Activated gamma-delta T cell treated with anti-CD3 and anti-CD28 coated beads, Interleukin-2, amount 50 U/mL, for 16 hours (primary cell): ENCODE data around the gene RNPEPL1.
"Not testable (repeated sequence)": the region's sequence is repeated elsewhere in the genome, so short reads cannot be mapped to it uniquely, and the experiment has no call there.

ENCODE experiments used
- DNase-seq: peaks from one replicate; pipeline ENCODE4 v3.0.0-alpha.2; 2020; ENCODE audit warnings: low read depth

Gene RNPEPL1

GRCh38 chr2:240603846-240604245 lies 35.6 kb downstream of the RNPEPL1 start:
- no peak for DNase-seq

- DNase-seq = no peak
Measured at GRCh38 chr2:240604291-240604938, 36.1 kb downstream of the RNPEPL1 start.

GRCh38 chr2:240604939-240605716 lies 36.8 kb downstream of the RNPEPL1 start:
- no peak for DNase-seq

DNA sequence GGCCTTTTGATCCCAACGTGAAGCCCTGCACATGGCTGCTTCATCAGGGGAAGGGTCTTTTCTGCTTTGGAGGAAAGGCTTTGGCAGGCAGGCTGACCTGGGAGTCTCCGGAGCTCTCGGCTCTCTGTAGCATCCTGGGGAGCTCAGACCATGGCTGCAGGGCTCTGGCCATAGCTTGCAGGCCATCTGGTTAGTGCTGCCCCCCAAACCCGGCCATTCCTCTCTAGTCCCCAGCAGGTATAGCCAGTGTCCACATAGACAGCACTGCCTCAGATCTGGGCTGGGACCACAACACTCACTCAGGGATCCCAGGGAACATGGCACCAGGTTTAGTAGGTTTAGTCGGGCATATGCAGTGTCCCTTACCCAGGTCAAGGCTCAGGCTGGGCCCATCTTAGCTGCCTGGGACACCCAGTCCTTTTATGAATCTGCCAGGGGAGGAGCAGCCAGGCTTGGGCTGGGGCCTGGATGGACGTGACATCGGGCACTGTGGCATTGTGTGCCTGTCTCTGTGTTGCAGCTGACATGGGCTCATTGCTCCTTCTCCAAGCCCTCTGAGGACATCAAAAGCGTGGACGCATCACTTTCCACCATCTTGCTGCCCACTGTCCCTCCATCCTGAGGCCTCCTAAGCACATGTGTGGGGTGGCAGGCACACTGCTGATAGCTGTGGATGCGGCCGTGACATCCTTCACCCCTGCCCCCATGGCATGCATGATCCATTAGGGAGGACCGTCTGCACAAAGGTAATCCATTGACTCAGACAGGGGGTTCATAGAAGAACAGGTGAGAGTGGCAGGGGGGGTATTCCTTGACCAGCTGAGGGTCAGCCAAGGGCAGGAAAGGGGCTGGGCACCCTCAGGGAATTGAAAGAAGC lies 37.8 kb downstream of the RNPEPL1 start:
- DNase-seq = no peak

DNA sequence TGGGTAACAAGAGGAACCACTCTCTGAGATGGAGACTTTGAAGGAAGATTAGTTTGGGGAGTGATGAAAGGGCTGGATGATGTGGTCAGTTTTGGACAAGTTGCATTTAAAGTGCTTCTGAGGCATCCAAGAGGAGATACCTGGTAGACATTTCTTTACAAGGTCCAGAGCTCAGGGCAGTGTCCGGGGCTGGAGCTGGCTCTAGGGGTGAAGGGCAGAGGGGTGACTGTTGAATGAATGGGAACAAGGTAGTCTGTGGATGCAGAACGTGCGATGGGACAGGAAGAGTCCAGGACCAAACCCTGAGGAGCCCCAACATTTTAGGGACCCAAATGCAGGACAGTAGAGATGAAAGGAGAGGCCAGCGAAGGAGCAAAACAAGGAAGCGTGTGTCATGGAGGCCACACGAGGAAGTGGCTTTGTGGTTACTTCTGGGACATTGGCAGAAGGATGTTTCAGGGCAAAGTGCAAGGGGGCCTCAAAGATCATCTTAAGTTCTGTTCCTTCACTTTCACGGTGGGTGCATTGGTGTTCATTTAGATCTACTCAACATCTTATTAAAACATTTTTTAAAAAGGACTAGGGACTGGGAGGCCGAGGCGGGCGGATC lies 43.4 kb downstream of the RNPEPL1 start:
- no peak for DNase-seq

DNA sequence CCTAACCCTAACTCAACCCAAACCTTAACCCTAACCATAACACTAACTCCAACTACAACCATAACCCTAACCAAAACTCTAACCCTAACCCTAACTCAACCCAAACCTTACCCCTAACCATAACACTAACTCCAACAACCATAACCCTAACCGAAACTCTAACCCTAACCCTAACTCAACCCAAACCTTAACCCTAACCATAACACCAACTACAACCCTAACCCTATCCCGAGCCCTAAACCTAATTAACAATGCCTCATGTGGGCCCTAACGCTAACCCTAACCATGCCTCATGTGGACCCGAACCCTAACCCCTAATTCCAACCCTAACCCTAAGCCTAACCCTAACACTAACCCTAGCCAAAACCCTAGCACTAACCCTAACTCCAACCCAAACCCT lies 45.5 kb downstream of the RNPEPL1 start:
- DNase-seq = no peak

GRCh38 chr2:240614391-240614790 lies 46.1 kb downstream of the RNPEPL1 start:
- DNase-seq = no peak

DNA sequence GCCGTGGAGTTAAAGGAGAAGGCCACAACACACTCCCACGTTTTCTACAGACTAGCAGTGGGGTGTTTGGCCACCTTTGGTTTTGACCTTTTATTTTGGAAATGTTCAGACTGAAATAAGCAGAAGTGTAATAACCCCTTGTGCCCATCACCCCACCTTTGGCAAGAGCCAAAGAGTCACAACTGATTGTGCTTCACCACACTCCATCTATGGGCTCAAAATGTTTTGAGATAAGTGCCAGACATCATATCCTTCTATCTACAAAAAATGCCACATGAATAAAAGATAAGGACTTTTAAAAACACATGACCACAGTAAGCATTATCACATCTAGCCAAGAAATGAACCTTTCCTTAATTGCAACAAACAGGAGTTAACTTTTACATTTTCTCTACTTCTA lies 47.1 kb downstream of the RNPEPL1 start:
- DNase-seq = no peak

DNA sequence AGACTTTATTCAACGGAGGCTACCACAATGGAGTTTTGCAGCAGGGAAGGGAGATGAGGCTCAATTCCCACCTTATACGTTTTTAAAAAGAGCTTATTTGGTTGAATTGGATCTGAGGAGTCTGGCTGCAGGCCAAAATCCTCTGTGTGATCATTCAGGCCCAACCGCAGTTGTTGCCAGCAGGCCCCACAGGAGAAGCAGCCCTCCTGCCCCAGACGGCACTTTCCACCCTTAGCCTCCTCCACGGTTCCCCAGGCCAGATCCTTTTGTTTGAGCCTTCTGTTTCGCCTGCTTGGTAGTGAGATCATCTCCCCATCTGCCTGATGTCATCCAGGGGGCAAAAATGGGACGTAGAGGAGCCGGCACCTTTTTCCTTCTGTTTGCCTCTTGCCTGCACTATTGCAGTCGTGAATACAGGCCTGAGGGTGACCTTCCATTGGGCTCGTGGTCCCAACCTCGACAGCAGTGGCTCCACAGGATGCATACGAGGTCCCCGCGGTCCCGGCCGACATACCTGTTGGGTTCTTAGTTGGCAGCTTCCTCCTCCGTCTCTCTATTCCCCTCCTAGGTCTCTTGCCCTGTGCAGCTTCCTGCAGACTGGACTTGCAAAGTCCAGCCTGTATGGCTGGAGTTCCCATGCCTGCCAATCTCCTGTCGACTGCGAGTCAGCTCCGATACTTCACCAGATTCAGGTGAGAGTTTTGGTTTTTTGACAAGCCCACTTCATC lies 47.7 kb downstream of the RNPEPL1 start:
- no peak for DNase-seq

DNA sequence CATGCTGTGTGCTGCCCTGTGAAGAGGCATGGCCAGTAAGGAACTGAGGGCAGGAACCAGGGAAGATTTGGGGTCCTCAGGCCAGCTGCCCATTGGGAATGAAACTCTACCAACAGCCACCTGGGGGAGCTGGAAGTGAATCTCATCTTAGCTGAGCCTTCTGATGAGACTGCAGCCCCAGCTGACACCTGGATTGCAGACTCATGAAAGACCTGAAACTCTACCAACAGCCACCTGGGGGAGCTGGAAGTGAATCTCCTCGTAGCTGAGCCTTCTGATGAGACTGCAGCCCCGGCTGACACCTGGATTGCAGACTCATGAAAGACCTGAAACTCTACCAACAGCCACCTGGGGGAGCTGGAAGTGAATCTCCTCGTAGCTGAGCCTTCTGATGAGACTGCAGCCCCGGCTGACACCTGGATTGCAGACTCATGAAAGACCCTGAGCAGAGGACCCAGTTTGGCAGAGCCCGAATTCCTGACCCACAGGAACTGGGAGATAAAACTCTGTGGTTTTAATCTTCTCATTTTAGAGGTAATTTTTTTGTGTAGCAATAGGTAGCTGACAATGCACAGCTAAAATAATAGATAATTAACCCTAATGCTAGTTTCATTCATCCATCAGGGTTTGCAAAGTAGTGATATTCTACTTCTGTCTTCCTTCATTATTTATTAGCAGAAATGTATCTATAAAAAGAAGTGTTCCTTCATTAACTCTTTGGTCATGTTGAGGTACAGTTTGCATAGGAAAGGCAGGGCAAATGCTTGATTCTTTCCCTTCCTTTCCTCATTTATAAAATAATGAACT lies 48.8 kb downstream of the RNPEPL1 start:
- not testable (repeated sequence) for DNase-seq

- no peak for DNase-seq
Measured at GRCh38 chr2:240618776-240619175, 50.5 kb downstream of the RNPEPL1 start.

GRCh38 chr2:240619506-240620148 lies 51.3 kb downstream of the RNPEPL1 start:
- no peak for DNase-seq

DNA sequence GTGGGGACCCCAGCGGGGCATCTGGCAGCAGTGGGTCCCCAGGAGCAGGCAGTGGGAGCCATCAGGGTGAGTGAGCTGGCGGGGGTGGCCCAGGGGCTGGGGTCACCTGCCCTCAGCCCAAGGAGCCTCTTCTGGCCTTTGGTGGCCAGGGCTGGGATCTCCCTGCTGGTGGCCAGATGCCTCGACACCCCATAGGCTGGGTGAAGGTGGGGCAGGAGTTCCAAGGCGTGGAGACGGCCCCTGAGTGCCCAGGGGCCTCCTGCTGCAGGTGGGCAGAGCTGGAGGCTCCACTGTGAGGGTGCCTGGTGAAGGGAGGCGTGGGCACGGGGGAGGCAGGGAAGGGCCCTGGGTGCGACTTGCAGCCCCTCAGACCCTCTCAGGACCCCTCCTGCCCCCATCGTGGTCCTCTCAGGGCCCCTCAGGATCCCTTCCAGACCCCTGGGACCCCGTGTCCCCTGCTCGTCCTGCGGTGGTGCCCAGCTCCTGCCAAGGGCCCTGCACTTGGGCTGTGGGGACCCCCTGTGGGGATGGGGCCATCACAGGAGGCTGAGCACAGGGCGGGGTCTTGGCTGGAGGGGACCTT lies 52.0 kb downstream of the RNPEPL1 start:
- no peak for DNase-seq

GRCh38 chr2:240620859-240621258 lies 52.6 kb downstream of the RNPEPL1 start:
- DNase-seq = no peak

GRCh38 chr2:240622060-240622411 lies 53.8 kb downstream of the RNPEPL1 start:
- no peak for DNase-seq

GRCh38 chr2:240622531-240623235 lies 54.4 kb downstream of the RNPEPL1 start:
- peak; percentile 46 for DNase-seq

DNA sequence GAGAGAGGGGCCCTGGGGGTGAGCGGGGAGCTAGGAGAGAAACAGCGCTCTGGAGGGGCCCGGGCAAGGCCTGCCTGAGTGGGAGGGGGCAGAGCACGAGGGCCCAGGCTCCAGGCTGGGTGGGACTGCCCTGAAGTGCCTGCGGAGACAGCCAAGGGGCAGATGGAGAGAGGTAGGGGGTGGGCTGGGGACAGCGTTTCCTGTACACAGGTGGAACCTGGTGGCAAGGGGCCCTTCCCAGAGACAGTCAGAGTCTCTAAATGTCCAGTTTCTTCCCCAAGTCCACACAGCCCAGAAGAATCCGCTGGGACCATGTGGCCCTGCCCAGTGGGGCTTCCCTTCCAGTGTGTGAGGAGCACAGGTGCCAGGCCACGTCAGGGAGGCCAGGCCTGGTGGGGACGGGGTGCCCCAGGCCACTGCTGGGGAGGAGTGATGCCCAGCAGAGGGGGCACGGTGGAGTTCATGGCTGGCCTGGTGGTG lies 55.3 kb downstream of the RNPEPL1 start:
- DNase-seq = no peak

DNA sequence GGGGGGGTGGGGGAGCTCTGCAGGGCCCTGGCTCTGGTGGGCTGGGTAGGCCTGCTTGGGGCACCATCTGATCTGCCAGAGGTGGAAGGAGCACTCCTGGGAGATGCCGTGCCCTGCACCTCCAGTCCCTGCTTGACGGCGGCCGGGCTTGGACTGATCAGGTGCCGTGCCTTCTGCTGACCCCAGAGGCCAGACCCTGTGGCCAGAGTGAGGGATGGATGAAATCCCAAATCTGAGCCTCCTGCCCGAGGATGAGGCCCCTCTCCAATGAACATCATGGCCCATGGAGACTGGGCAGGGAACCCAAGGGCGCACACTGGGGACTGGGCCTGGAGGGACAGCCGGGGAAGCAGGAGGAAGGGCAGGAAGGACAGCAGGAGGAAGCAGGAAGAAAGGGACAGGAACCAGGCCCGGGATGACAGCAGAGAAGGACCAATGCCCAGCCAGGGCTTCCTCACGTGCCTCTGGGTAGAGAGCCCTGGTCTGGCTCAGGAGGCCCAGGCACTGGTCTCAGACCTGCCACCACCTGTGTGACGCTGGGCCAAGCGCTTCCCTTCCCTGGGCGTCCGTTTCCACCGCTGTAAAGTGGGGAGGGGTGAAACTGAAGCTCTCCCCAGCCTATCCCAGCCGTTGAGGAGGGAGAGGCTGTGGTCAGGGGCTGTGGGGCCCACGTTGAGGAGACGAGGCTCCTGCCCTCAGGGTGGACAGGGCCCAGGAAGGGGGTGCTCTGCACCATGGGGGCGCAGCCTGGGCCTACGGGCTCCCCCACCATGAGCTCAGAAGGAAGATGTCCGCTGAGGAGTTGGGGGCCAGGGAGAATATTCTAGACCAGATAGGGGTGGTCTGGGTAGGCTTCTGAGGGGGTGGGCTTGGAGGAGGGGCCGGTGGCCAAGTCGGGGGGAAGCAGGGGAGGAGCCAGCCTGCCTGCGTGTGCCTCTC lies 56.0 kb downstream of the RNPEPL1 start:
- DNase-seq = no peak
